Mesenchymal stem cell (in vitro differentiated cells and primary cell): ENCODE results near the gene LRRC7.

Experiments
- DNase-seq: peaks from one replicate; pipeline ENCODE4 v3.0.0-alpha.2; 2013
- H2AFZ ChIP-seq: one replicate; pipeline ENCODE4 v1.6.1; 2013; ENCODE audit warnings: low read depth, mild to moderate bottlenecking, control low read depth, inconsistent platforms, low read length, moderate library complexity
- H2AK5ac ChIP-seq: 2 replicates; pipeline ENCODE4 v1.6.1; 2013; ENCODE audit warnings: low read length, moderate library complexity, mild to moderate bottlenecking, inconsistent platforms; ENCODE audit not compliant: severe bottlenecking
- H2BK120ac ChIP-seq: one replicate; pipeline ENCODE4 v1.6.1; 2013; ENCODE audit warnings: low read depth, mild to moderate bottlenecking, inconsistent platforms, low read length, moderate library complexity
- H2BK12ac ChIP-seq, 2 experiments: one replicate each; pipeline ENCODE4 v1.6.1; 2013; ENCODE audit warnings: inconsistent platforms in 2 of 2, low read length in 2 of 2, mild to moderate bottlenecking in 2 of 2, moderate library complexity in 2 of 2, control low read depth in 1 of 2
- H2BK15ac ChIP-seq: one replicate; pipeline ENCODE4 v1.6.1; 2013; ENCODE audit warnings: mild to moderate bottlenecking, low read depth, inconsistent platforms; ENCODE audit not compliant: poor library complexity, severe bottlenecking
- H2BK5ac ChIP-seq: 2 replicates; pipeline ENCODE4 v1.6.1; 2013; ENCODE audit warnings: low read depth, mild to moderate bottlenecking, low read length, control low read depth, inconsistent platforms; ENCODE audit not compliant: poor library complexity, severe bottlenecking
- H3K14ac ChIP-seq, 2 experiments: one replicate each; pipeline ENCODE4 v1.6.1; 2013; ENCODE audit warnings: inconsistent platforms in 2 of 2, low read length in 2 of 2, control low read depth in 1 of 2, mild to moderate bottlenecking in 1 of 2, moderate library complexity in 1 of 2
- H3K18ac ChIP-seq, 2 experiments: one replicate each; pipeline ENCODE4 v1.6.1; 2013; ENCODE audit warnings: inconsistent platforms in 2 of 2, low read length in 2 of 2, control low read depth in 1 of 2, low read depth in 1 of 2, mild to moderate bottlenecking in 1 of 2
- H3K23ac ChIP-seq, 2 experiments: one replicate each; pipeline ENCODE4 v1.6.1; 2013; ENCODE audit warnings: inconsistent platforms in 2 of 2, low read length in 2 of 2, mild to moderate bottlenecking in 2 of 2, moderate library complexity in 2 of 2, control low read depth in 1 of 2
- H3K27ac ChIP-seq: 2 replicates; pipeline ENCODE4 v1.5.1; 2013; ENCODE audit warnings: mild to moderate bottlenecking, moderate library complexity, low read length, control low read depth, inconsistent platforms; ENCODE audit not compliant: poor library complexity, severe bottlenecking
- H3K27me3 ChIP-seq, 2 experiments: 2 replicates each; pipeline versions ENCODE4 v1.6.1 to v1.7.0; 2013; ENCODE audit warnings: low read length in 2 of 2, mild to moderate bottlenecking in 2 of 2, moderate library complexity in 2 of 2, control low read depth in 1 of 2, inconsistent platforms in 1 of 2; ENCODE audit not compliant: control insufficient read depth in 1 of 2, insufficient read depth in 1 of 2
- H3K36me3 ChIP-seq, 2 experiments: 2 replicates each; pipeline versions ENCODE4 v1.6.1 to v1.7.0; 2013; ENCODE audit warnings: low read length in 2 of 2, control low read depth in 1 of 2, inconsistent platforms in 1 of 2, low read depth in 1 of 2, mild to moderate bottlenecking in 1 of 2; ENCODE audit not compliant: insufficient read depth in 2 of 2, control insufficient read depth in 1 of 2
- H3K4ac ChIP-seq, 2 experiments: one replicate each; pipeline ENCODE4 v1.6.1; 2013; ENCODE audit warnings: inconsistent platforms in 2 of 2, low read length in 2 of 2, mild to moderate bottlenecking in 2 of 2, moderate library complexity in 2 of 2, control low read depth in 1 of 2, low read depth in 1 of 2
- H3K4me1 ChIP-seq: 2 replicates; pipeline ENCODE4 v1.6.1; 2013; ENCODE audit warnings: low read depth, low read length, control low read depth; ENCODE audit not compliant: control insufficient read depth, insufficient read depth
- H3K4me2 ChIP-seq: 2 replicates; pipeline ENCODE4 v1.6.1; 2013; ENCODE audit warnings: low read length, mild to moderate bottlenecking, inconsistent platforms; ENCODE audit not compliant: poor library complexity, severe bottlenecking
- H3K4me3 ChIP-seq, 2 experiments: 2 replicates each; pipeline versions ENCODE4 v1.5.1 to v1.7.0; 2013; ENCODE audit warnings: low read length in 2 of 2, mild to moderate bottlenecking in 2 of 2, control low read depth in 1 of 2, low read depth in 1 of 2; ENCODE audit not compliant: insufficient read depth in 1 of 2
- H3K79me1 ChIP-seq: replicated peaks from 2 replicates; pipeline ENCODE4 v1.6.1; 2013; ENCODE audit warnings: mild to moderate bottlenecking, control low read depth, low read length, inconsistent platforms; ENCODE audit not compliant: poor library complexity, severe bottlenecking
- H3K9ac ChIP-seq: 2 replicates; pipeline ENCODE4 v1.7.0; 2013; ENCODE audit warnings: mild to moderate bottlenecking, low read length, moderate library complexity
- H3K9me3 ChIP-seq: 2 replicates; pipeline ENCODE4 v1.7.0; 2013; ENCODE audit warnings: mild to moderate bottlenecking, low read length; ENCODE audit not compliant: control insufficient read depth
- H4K8ac ChIP-seq: one replicate; pipeline ENCODE4 v1.6.1; 2013; ENCODE audit warnings: inconsistent platforms, mild to moderate bottlenecking, low read length, moderate library complexity
- H4K91ac ChIP-seq: one replicate; pipeline ENCODE4 v1.6.1; 2013; ENCODE audit warnings: mild to moderate bottlenecking, low read length, inconsistent platforms
- whole genome bisulfite sequencing: methylation state at CpG from one replicate; pipeline ENCODE4 v1.1.7; 2013; ENCODE audit warnings: mixed read lengths; 5-methylcytosine and 5-hydroxymethylcytosine counted together

The LRRC7 gene

GRCh38 chr1:69985376-69985775 lies 417.7 kb downstream of the LRRC7 start:
- Histone ChIP-seq H3K79me1 (no peaks in the 10 kb centered on the region), H3K36me3 (no peaks in the 10 kb centered on the region), H2BK12ac (no peak overlapping the region), H4K8ac (no peak overlapping the region), H2AK5ac (no peak overlapping the region), H2BK5ac (no peak overlapping the region), H3K27ac (no peak overlapping the region), H3K9me3 (no peaks in the 10 kb centered on the region), H2AFZ (no peak overlapping the region), H3K23ac (no peak overlapping the region), H4K91ac (no peak overlapping the region), H3K4me2 (no peak overlapping the region), H3K18ac (no peak overlapping the region), H2BK15ac (no peak overlapping the region), H3K9ac (no peak overlapping the region), H3K4me1 (no peaks in the 10 kb centered on the region), H3K4ac (no peak overlapping the region), H3K14ac (no peak overlapping the region), H3K4me3 (no peak overlapping the region), H2BK120ac (no peak overlapping the region), H3K27me3 (no peaks in the 10 kb centered on the region)
- 91% methylated on average over 1 of the region's 1 CpG for WGBS
- no peak for DNase-seq

GRCh38 chr1:69985901-69986439 lies 418.2 kb downstream of the LRRC7 start:
- Histone ChIP-seq H2BK5ac (no peak overlapping the region), H3K27ac (no peak overlapping the region), H3K36me3 (no peaks in the 10 kb centered on the region), H2AFZ (no peak overlapping the region), H2AK5ac (no peak overlapping the region), H3K4me1 (no peaks in the 10 kb centered on the region), H4K8ac (no peak overlapping the region), H3K27me3 (no peaks in the 10 kb centered on the region), H3K4ac (no peak overlapping the region), H3K18ac (no peak overlapping the region), H3K79me1 (no peaks in the 10 kb centered on the region), H3K9ac (no peak overlapping the region), H2BK12ac (no peak overlapping the region), H3K23ac (no peak overlapping the region), H3K14ac (no peak overlapping the region), H2BK15ac (no peak overlapping the region), H3K9me3 (no peaks in the 10 kb centered on the region), H2BK120ac (no peak overlapping the region), H3K4me2 (no peak overlapping the region), H3K4me3 (no peak overlapping the region), H4K91ac (no peak overlapping the region)
- DNase-seq: peak; percentile 8

GRCh38 chr1:69987881-69988280 lies 420.2 kb downstream of the LRRC7 start:
- H3K27ac ChIP-seq: no peak overlapping the region
- H3K14ac ChIP-seq: no peak overlapping the region
- H2BK15ac ChIP-seq: no peak overlapping the region
- 90% methylated on average over 1 of the region's 1 CpG for WGBS
- no peak overlapping the region for H2AFZ ChIP-seq
- no peaks in the 10 kb centered on the region for H3K27me3 ChIP-seq
- H3K79me1 ChIP-seq: no peaks in the 10 kb centered on the region
- no peak for DNase-seq
- H3K4me2 ChIP-seq: no peak overlapping the region
- no peaks in the 10 kb centered on the region for H3K4me1 ChIP-seq
- no peak overlapping the region for H3K9ac ChIP-seq
- no peaks in the 10 kb centered on the region for H3K9me3 ChIP-seq
- no peak overlapping the region for H2BK5ac ChIP-seq
- H3K23ac ChIP-seq: no peak overlapping the region
- no peaks in the 10 kb centered on the region for H3K36me3 ChIP-seq
- no peak overlapping the region for H3K18ac ChIP-seq
- no peak overlapping the region for H3K4me3 ChIP-seq
- no peak overlapping the region for H2BK12ac ChIP-seq
- no peak overlapping the region for H2BK120ac ChIP-seq
- no peak overlapping the region for H2AK5ac ChIP-seq
- no peak overlapping the region for H4K8ac ChIP-seq
- no peak overlapping the region for H3K4ac ChIP-seq
- H4K91ac ChIP-seq: no peak overlapping the region

GRCh38 chr1:69991644-69992043 lies 423.9 kb downstream of the LRRC7 start:
- H2BK15ac ChIP-seq: no peak overlapping the region
- H3K27ac ChIP-seq: no peak overlapping the region
- peak; percentile 12 for DNase-seq
- no peak overlapping the region for H4K91ac ChIP-seq
- WGBS: 60% methylated on average over 2 of the region's 3 CpGs
- no peaks in the 10 kb centered on the region for H3K27me3 ChIP-seq
- no peaks in the 10 kb centered on the region for H3K9me3 ChIP-seq
- no peak overlapping the region for H3K9ac ChIP-seq
- H3K36me3 ChIP-seq: no peaks in the 10 kb centered on the region
- H3K4ac ChIP-seq: no peak overlapping the region
- no peak overlapping the region for H3K4me3 ChIP-seq
- H2AK5ac ChIP-seq: no peak overlapping the region
- no peak overlapping the region for H3K23ac ChIP-seq
- no peak overlapping the region for H2BK5ac ChIP-seq
- H3K18ac ChIP-seq: no peak overlapping the region
- no peak overlapping the region for H3K4me2 ChIP-seq
- H4K8ac ChIP-seq: no peak overlapping the region
- H2BK120ac ChIP-seq: no peak overlapping the region
- no peaks in the 10 kb centered on the region for H3K79me1 ChIP-seq
- H3K4me1 ChIP-seq: no peaks in the 10 kb centered on the region
- H2AFZ ChIP-seq: no peak overlapping the region
- no peak overlapping the region for H3K14ac ChIP-seq
- no peak overlapping the region for H2BK12ac ChIP-seq
